Measurements from ENCODE around the gene SKP2.

SKP2 gene

DNA sequence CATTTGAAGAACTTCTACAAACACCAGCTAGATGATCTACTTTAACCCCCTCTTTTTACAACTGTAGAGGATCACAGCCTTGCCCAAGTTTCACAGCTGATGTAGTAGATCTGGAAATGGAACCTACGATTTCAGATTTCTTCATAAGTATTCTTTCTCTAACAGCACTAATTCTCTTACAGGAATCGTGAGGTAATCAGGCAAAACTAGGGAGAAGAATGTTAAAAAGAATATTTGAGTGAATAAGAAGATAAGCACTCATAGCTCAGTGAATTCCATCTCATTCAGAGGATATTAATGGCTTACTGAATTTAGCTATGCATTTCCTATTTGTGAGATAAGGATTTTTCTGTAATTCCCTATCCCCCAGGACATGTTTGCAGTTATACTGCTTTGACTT, 47.7 kb downstream of the SKP2 start:
- no peak for DNase-seq

- no peak for DNase-seq
These were observed 48.6 kb downstream of the SKP2 start for GRCh38 chr5:36200513-36200912.

DNA sequence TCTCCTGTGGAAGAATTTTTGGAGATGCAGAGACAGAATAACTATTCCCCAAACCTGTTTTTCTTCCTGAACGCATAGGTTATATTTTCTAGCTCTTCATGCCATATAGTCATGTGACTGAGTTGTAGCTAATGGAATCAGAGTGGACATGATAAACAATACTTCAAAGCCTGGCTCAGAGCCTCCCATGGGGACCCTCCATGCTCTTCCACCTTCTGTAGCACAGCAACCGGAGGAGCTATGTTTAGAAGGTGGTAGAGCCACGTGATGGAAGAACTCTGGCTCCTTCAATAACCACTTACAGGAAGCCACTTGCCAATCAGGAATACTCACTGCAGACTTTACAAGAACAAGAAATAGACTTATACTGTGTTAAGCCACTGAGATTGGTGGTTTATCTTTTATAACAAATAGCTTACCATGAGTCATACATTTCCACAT, 50.6 kb downstream of the SKP2 start:
- DNase-seq = no peak

GRCh38 chr5:36205329-36205728, 53.4 kb downstream of the SKP2 start:
- no peak for DNase-seq

DNA sequence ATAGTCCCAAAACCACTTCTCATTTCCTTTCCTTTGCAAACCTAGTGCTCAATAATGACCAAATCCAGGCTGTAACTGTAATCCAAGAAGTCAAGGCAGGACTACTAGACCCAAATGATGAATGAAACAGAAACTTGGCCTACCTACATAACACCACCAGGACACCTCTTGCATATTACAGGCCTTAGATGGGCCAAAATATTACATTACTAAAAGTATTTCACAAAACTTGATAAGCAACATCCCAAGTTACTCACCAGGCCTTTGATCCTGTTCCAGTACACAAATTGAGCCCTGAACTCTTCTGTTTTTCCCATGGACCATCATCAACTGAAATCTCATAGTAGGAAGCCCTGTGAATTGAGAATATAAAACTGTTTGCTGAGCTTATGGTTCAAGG, 55.0 kb downstream of the SKP2 start:
- DNase-seq = no peak

GRCh38 chr5:36208786-36209185, 56.9 kb downstream of the SKP2 start:
- DNase-seq = no peak

DNA sequence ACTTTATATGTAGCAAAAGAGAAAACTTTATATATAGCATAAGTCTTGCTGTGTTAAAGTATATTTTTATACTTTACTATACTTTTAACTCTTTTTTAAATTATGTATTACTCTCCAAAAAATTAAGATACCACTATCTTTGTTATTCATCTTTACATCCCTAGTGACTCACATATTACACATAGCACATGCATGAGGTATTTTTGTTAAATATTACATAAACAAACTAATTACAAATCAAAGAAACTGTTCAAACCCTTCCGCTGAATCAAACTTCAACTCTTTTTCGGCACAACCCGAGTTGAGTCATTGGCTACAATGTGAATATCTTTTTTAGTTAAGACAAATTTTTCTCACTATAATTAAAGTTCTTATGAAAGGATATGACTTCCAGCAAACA, 57.8 kb downstream of the SKP2 start:
- DNase-seq = no peak

DNA sequence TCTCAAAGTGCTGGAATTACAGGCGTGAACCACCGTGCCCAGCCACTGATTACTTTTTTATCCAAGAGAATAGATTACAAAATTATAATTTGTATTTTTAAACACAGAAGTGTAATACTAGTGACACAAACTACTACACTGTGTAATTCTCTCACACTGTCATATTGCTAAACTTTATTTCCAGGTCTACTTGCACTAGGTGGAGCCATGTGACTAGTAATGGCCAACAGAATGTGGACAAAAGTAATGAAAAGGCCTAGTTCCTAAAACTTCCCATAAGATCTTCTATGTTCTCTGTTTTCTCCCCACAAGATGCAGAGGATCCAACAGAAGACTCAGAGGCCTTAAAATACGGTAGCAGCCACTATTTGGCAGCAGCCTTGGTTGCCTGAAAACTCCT, 62.5 kb downstream of the SKP2 start:
- DNase-seq = no peak

DNA sequence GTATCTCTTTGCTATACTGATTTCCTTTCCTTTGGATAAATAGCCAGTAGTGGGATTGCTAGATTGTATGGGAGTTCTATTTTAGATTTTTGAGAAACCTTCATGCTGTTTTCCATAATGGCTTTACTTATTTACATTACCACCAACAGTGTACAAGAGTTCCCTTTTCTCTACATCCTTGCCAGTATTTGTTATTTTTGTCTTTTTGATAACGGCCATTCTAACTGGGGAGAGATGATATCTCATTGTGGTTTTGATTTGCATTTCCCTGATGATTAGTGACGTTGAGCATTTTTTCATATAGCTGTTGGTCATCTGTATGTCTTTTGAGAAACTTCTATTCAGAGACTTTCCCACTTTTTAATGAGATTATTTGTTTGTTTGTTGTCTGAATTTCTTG, 64.0 kb downstream of the SKP2 start:
- DNase-seq = no peak

- no peak for DNase-seq
These were observed 65.7 kb downstream of the SKP2 start for GRCh38 chr5:36217567-36217966.

GRCh38 chr5:36217988-36218387, 66.1 kb downstream of the SKP2 start:
- no peak for DNase-seq

GRCh38 chr5:36222620-36223019, 70.7 kb downstream of the SKP2 start:
- no peak for DNase-seq

GRCh38 chr5:36227046-36227445, 75.1 kb downstream of the SKP2 start:
- DNase-seq = no peak

- DNase-seq = no peak
These were observed 76.6 kb downstream of the SKP2 start for GRCh38 chr5:36228505-36228904.

DNA sequence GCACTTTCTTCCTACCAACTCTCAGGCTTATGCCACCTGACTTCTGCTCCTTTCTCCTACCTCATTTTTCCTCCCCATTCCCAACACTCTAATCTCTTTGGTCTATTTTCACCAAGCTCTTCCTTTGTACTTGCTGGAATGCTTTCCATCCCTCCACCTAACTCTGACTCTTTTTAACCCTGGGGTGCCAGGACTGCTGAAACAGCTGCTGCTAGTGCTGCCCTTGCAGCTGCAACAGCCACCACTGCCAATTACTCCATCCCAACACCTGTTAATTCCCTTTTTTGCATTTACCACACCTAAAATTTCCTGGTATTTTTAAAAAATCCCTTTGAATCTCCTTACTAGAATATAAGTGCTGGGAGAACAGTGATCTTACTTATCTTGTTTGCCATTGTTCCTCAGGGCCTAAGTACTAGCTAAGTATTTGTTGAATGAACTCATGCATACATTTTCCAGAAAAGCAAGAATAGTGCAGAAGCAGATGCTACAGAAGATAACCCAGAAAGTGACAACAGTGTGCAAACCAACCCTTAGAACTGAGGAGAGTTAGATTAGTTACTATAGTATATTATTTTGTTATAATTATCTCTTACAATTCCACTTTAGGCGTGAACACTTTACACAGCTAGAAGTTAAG, 78.4 kb downstream of the SKP2 start:
- DNase-seq = no peak

- DNase-seq = no peak
These were observed 80.6 kb downstream of the SKP2 start for GRCh38 chr5:36232533-36232932.
